Activated T-helper 1 cell treated with anti-CD3 and anti-CD28 coated beads, Interleukin-12 subunit alpha, Interleukin-12 subunit beta, Interleukin-2, Interleukin-4 antibody, amounts not matched to agents 30 ng/mL and 10 ng/mL and 1 ng/mL, durations not matched to agents 14 hours and 24 hours and 36 hours (primary cell): ENCODE measurements around the gene SV2B. TPM values are rescaled to one million over a fixed set of nuclear protein-coding genes. Genes with fewer than 3 reads are reported as not detected.

ENCODE experiments used
- DNase-seq: peaks from one replicate; pipeline ENCODE4 v3.0.0; 2021; ENCODE audit warnings: low spot score
- H3K27ac Mint-ChIP-seq: one replicate; pipeline ENCODE4 v1.8.0; 2021; ENCODE audit warnings: mild to moderate bottlenecking, mixed read lengths
- H3K27me3 Mint-ChIP-seq: one replicate; pipeline ENCODE4 v1.8.0; 2022; ENCODE audit warnings: mild to moderate bottlenecking, moderate library complexity, mixed read lengths; ENCODE audit not compliant: insufficient read depth
- H3K36me3 Mint-ChIP-seq: one replicate; pipeline ENCODE4 v1.8.0; 2021; ENCODE audit warnings: low read depth, mixed read lengths
- H3K4me1 Mint-ChIP-seq: one replicate; pipeline ENCODE4 v1.8.0; 2021; ENCODE audit warnings: low read depth, mixed read lengths
- H3K4me3 Mint-ChIP-seq: one replicate; pipeline ENCODE4 v1.8.0; 2021; ENCODE audit warnings: mild to moderate bottlenecking, moderate library complexity, mixed read lengths
- H3K9me3 Mint-ChIP-seq: one replicate; pipeline ENCODE4 v1.8.0; 2021; ENCODE audit warnings: mixed read lengths
- intact Hi-C: fragments of 100-400 bp; cut with micrococcal nuclease; formaldehyde crosslinking; loops from one replicate; pipeline ENCODE4 v1.15.1; 2024
- total RNA-seq: library from RNA; stranded (reverse); gene quantifications from 2 replicates; pipeline ENCODE4 v1.2.3, GENCODE V29; 2022

The SV2B gene
- total RNA-seq, 1 donor from 2014 or later: 0.08 TPM

- DNase-seq: no peak
- peaks cover 10% of the 10 kb centered on the region for H3K27me3 Mint-ChIP-seq
- H3K4me3 Mint-ChIP-seq: no peak overlapping the region
- no peak overlapping the region for H3K27ac Mint-ChIP-seq
- no peaks in the 10 kb centered on the region for H3K36me3 Mint-ChIP-seq
- no peaks in the 10 kb centered on the region for H3K4me1 Mint-ChIP-seq
- intact Hi-C loops: no loop called here
- no peaks in the 10 kb centered on the region for H3K9me3 Mint-ChIP-seq
Observed at GRCh38 chr15:91192690-91193377, 92.8 kb downstream of the SV2B start.

GRCh38 chr15:91193378-91193720 is 93.3 kb downstream of the SV2B start:
- H3K36me3 Mint-ChIP-seq: no peaks in the 10 kb centered on the region
- intact Hi-C loops: no loop called here
- H3K27me3 Mint-ChIP-seq: peaks cover 10% of the 10 kb centered on the region
- no peaks in the 10 kb centered on the region for H3K9me3 Mint-ChIP-seq
- no peaks in the 10 kb centered on the region for H3K4me1 Mint-ChIP-seq
- DNase-seq: no peak
- no peak overlapping the region for H3K27ac Mint-ChIP-seq
- H3K4me3 Mint-ChIP-seq: no peak overlapping the region

- Mint-ChIP-seq H3K9me3 (no peaks in the 10 kb centered on the region), H3K27ac (no peak overlapping the region), H3K4me1 (no peaks in the 10 kb centered on the region), H3K36me3 (no peaks in the 10 kb centered on the region), H3K4me3 (no peak overlapping the region), H3K27me3 (peaks cover 14% of the 10 kb centered on the region)
- DNase-seq: no peak
- intact Hi-C loops: no loop called here
Observed at GRCh38 chr15:91196127-91196526, 96.1 kb downstream of the SV2B start.

- Mint-ChIP-seq H3K27ac (no peak overlapping the region), H3K36me3 (no peaks in the 10 kb centered on the region), H3K27me3 (peaks cover 14% of the 10 kb centered on the region), H3K4me3 (no peak overlapping the region), H3K9me3 (no peaks in the 10 kb centered on the region), H3K4me1 (no peaks in the 10 kb centered on the region)
- intact Hi-C loops: no loop called here
- DNase-seq: no peak
Observed at GRCh38 chr15:91196768-91197167, 96.7 kb downstream of the SV2B start.

GRCh38 chr15:91199511-91199910 is 99.5 kb downstream of the SV2B start:
- no peak for DNase-seq
- Mint-ChIP-seq H3K4me3 (no peak overlapping the region), H3K9me3 (no peaks in the 10 kb centered on the region), H3K27ac (no peak overlapping the region), H3K36me3 (no peaks in the 10 kb centered on the region), H3K27me3 (peaks cover 10% of the 10 kb centered on the region), H3K4me1 (no peaks in the 10 kb centered on the region)
- intact Hi-C loops: no loop called here

- no peak overlapping the region for H3K4me3 Mint-ChIP-seq
- peaks cover 8% of the 10 kb centered on the region for H3K27me3 Mint-ChIP-seq
- no peaks in the 10 kb centered on the region for H3K4me1 Mint-ChIP-seq
- no peaks in the 10 kb centered on the region for H3K9me3 Mint-ChIP-seq
- no peaks in the 10 kb centered on the region for H3K36me3 Mint-ChIP-seq
- intact Hi-C loops: no loop called here
- DNase-seq: no peak
- no peak overlapping the region for H3K27ac Mint-ChIP-seq
Observed at GRCh38 chr15:91200101-91200754, 100.2 kb downstream of the SV2B start.

- no peak for DNase-seq
- Mint-ChIP-seq H3K27me3 (peaks cover 12% of the 10 kb centered on the region), H3K4me1 (no peaks in the 10 kb centered on the region), H3K4me3 (no peak overlapping the region), H3K36me3 (no peaks in the 10 kb centered on the region), H3K9me3 (no peaks in the 10 kb centered on the region), H3K27ac (no peak overlapping the region)
- intact Hi-C loops: no loop called here
Observed at GRCh38 chr15:91202510-91203102, 102.5 kb downstream of the SV2B start.

GRCh38 chr15:91203619-91204203 is 103.7 kb downstream of the SV2B start:
- H3K4me3 Mint-ChIP-seq: no peak overlapping the region
- DNase-seq: no peak
- peaks cover 16% of the 10 kb centered on the region for H3K27me3 Mint-ChIP-seq
- H3K4me1 Mint-ChIP-seq: no peaks in the 10 kb centered on the region
- intact Hi-C loops: no loop called here
- H3K27ac Mint-ChIP-seq: no peak overlapping the region
- no peaks in the 10 kb centered on the region for H3K9me3 Mint-ChIP-seq
- no peaks in the 10 kb centered on the region for H3K36me3 Mint-ChIP-seq

GRCh38 chr15:91208371-91208770 is 108.3 kb downstream of the SV2B start:
- DNase-seq: no peak
- Mint-ChIP-seq H3K4me1 (no peaks in the 10 kb centered on the region), H3K9me3 (no peaks in the 10 kb centered on the region), H3K27ac (no peak overlapping the region), H3K4me3 (no peak overlapping the region), H3K27me3 (peaks cover 22% of the 10 kb centered on the region), H3K36me3 (no peaks in the 10 kb centered on the region)
- intact Hi-C loops: no loop called here

GRCh38 chr15:91209318-91209717 is 109.3 kb downstream of the SV2B start:
- DNase-seq: no peak
- H3K27me3 Mint-ChIP-seq: peaks cover 20% of the 10 kb centered on the region

GRCh38 chr15:91209726-91210125 is 109.7 kb downstream of the SV2B start:
- Mint-ChIP-seq H3K36me3 (no peaks in the 10 kb centered on the region), H3K9me3 (no peaks in the 10 kb centered on the region), H3K4me1 (no peaks in the 10 kb centered on the region), H3K27me3 (peaks cover 20% of the 10 kb centered on the region), H3K27ac (no peak overlapping the region), H3K4me3 (no peak overlapping the region)
- intact Hi-C loops: no loop called here
- DNase-seq: no peak

More at GRCh38 chr15:91209318-91209717, 109.3 kb downstream of the SV2B start:
- H3K9me3 Mint-ChIP-seq: no peaks in the 10 kb centered on the region
- no peak overlapping the region for H3K4me3 Mint-ChIP-seq
- intact Hi-C loops: no loop called here
- no peak overlapping the region for H3K27ac Mint-ChIP-seq
- no peaks in the 10 kb centered on the region for H3K4me1 Mint-ChIP-seq
- no peaks in the 10 kb centered on the region for H3K36me3 Mint-ChIP-seq

GRCh38 chr15:91214675-91215590 is 114.9 kb downstream of the SV2B start:
- H3K4me3 Mint-ChIP-seq: no peak overlapping the region
- intact Hi-C loops: no loop called here
- no peak overlapping the region for H3K27ac Mint-ChIP-seq
- H3K36me3 Mint-ChIP-seq: no peaks in the 10 kb centered on the region
- DNase-seq: no peak
- H3K27me3 Mint-ChIP-seq: peaks cover 17% of the 10 kb centered on the region
- no peaks in the 10 kb centered on the region for H3K9me3 Mint-ChIP-seq
- no peaks in the 10 kb centered on the region for H3K4me1 Mint-ChIP-seq
